Gastroesophageal sphincter (tissue), 3 donors: ENCODE data around the gene GIMAP4.
"Not testable (repeated sequence)": the region's sequence is repeated elsewhere in the genome, so short reads cannot be mapped to it uniquely, and the experiment has no call there.

ENCODE experiments used
- CTCF ChIP-seq, 4 experiments: fragments of 200-600 bp in 2 of 4; fragments of 450-650 bp in 2 of 4; sonication (generic) in 1 of 4; IDR thresholded peaks; one replicate each; pipeline ENCODE4 v1.5.1; 2017 to 2019; ENCODE audit warnings: antibody characterized with exemption in 4 of 4, mild to moderate bottlenecking in 2 of 4, moderate library complexity in 2 of 4
- EP300 ChIP-seq: sonication (generic); formaldehyde crosslinking; IDR thresholded peaks from one replicate; pipeline ENCODE4 v1.6.1; 2017; ENCODE audit warnings: antibody characterized with exemption, mild to moderate bottlenecking

- TF ChIP-seq CTCF (IDR thresholded peaks at IDR 0.05); EP300: not testable (repeated sequence)
Observed at GRCh38 chr7:150615221-150615755, 48.1 kb downstream of the GIMAP4 start.
